H9 (cell line): ENCODE data around the gene STX7. TPM values are rescaled to one million over a fixed set of nuclear protein-coding genes. Genes with fewer than 3 reads are reported as not detected.

Experiments
- DNase-seq: peaks from one replicate; pipeline ENCODE4 v3.0.0-alpha.2; 2017
- H2AFZ ChIP-seq: one replicate; pipeline ENCODE4 v1.6.1; 2013; ENCODE audit warnings: mild to moderate bottlenecking, low read length, control low read depth, moderate library complexity
- H2AK5ac ChIP-seq: 2 replicates; pipeline ENCODE4 v1.6.1; 2013; ENCODE audit warnings: low read length, control low read depth, mixed read lengths; ENCODE audit not compliant: insufficient read length
- H2BK120ac ChIP-seq: one replicate; pipeline ENCODE4 v1.6.1; 2013; ENCODE audit warnings: low read depth, mild to moderate bottlenecking, low read length, control low read depth, inconsistent platforms; ENCODE audit not compliant: poor library complexity, severe bottlenecking
- H2BK12ac ChIP-seq: 2 replicates; pipeline ENCODE4 v1.6.1; 2013; ENCODE audit warnings: low read length, control low read depth, mixed read lengths, low read depth; ENCODE audit not compliant: insufficient read length
- H2BK15ac ChIP-seq: 2 replicates; pipeline ENCODE4 v1.6.1; 2013; ENCODE audit warnings: low read depth, low read length, control low read depth
- H2BK20ac ChIP-seq: one replicate; pipeline ENCODE4 v1.6.1; 2013; ENCODE audit warnings: low read depth, mild to moderate bottlenecking, low read length, control low read depth, inconsistent platforms; ENCODE audit not compliant: poor library complexity, severe bottlenecking
- H2BK5ac ChIP-seq: 2 replicates; pipeline ENCODE4 v1.6.1; 2013; ENCODE audit warnings: low read length, control low read depth, mixed read lengths; ENCODE audit not compliant: insufficient read length
- H3K14ac ChIP-seq: 2 replicates; pipeline ENCODE4 v1.6.1; 2013; ENCODE audit warnings: low read length, control low read depth; ENCODE audit not compliant: insufficient read depth
- H3K18ac ChIP-seq: 2 replicates; pipeline ENCODE4 v1.6.1; 2013; ENCODE audit warnings: low read depth, mild to moderate bottlenecking, mixed read lengths, low read length, control low read depth; ENCODE audit not compliant: insufficient read length
- H3K23ac ChIP-seq: 2 replicates; pipeline ENCODE4 v1.6.1; 2013; ENCODE audit warnings: low read length, control low read depth, mixed read lengths, low read depth; ENCODE audit not compliant: insufficient read length
- H3K23me2 ChIP-seq: 2 replicates; pipeline ENCODE4 v1.6.1; 2013; ENCODE audit warnings: low read depth, mild to moderate bottlenecking, mixed read lengths, low read length, control low read depth; ENCODE audit not compliant: insufficient read length, poor library complexity, severe bottlenecking
- H3K27ac ChIP-seq: 2 replicates; pipeline ENCODE4 v1.5.1; 2013; ENCODE audit warnings: low read length, control low read depth, mixed read lengths, low read depth; ENCODE audit not compliant: insufficient read length
- H3K27me3 ChIP-seq: 2 replicates; pipeline ENCODE4 v1.6.1; 2013; ENCODE audit warnings: low read length, control low read depth, inconsistent platforms; ENCODE audit not compliant: insufficient read depth
- H3K4ac ChIP-seq: 2 replicates; pipeline ENCODE4 v1.6.1; 2013; ENCODE audit warnings: low read depth, mild to moderate bottlenecking, control low read depth, inconsistent platforms, low read length, moderate library complexity
- H3K4me1 ChIP-seq: 2 replicates; pipeline ENCODE4 v1.6.1; 2013; ENCODE audit warnings: low read length, control low read depth, inconsistent platforms; ENCODE audit not compliant: insufficient read depth
- H3K4me2 ChIP-seq: 2 replicates; pipeline ENCODE4 v1.6.1; 2013; ENCODE audit warnings: low read length, control low read depth, mixed read lengths; ENCODE audit not compliant: insufficient read length, insufficient read depth
- H3K56ac ChIP-seq: 2 replicates; pipeline ENCODE4 v1.6.1; 2013; ENCODE audit warnings: low read depth, mild to moderate bottlenecking, mixed read lengths, low read length, control low read depth; ENCODE audit not compliant: insufficient read length
- H3K79me1 ChIP-seq: 2 replicates; pipeline ENCODE4 v1.6.1; 2013; ENCODE audit warnings: low read depth, mild to moderate bottlenecking, moderate library complexity, low read length, control low read depth, inconsistent platforms; ENCODE audit not compliant: insufficient read depth, poor library complexity, severe bottlenecking
- H3K79me2 ChIP-seq: 2 replicates; pipeline ENCODE4 v1.6.1; 2013; ENCODE audit warnings: low read length, control low read depth, inconsistent platforms; ENCODE audit not compliant: insufficient read depth
- H3K9ac ChIP-seq: 2 replicates; pipeline ENCODE4 v1.6.1; 2013; ENCODE audit warnings: low read length, control low read depth, mixed read lengths; ENCODE audit not compliant: insufficient read length; ENCODE audit errors: extremely low read depth
- H3K9me3 ChIP-seq: one replicate; pipeline ENCODE4 v1.6.1; 2013; ENCODE audit warnings: low read depth, low read length, inconsistent platforms; ENCODE audit not compliant: control insufficient read depth
- H3T11ph ChIP-seq: one replicate; pipeline ENCODE4 v1.6.1; 2013; ENCODE audit warnings: mild to moderate bottlenecking, low read length, control low read depth, inconsistent platforms
- H4K20me1 ChIP-seq: one replicate; pipeline ENCODE4 v1.6.1; 2013; ENCODE audit not compliant: control insufficient read depth, insufficient read length, insufficient read depth
- H4K5ac ChIP-seq: 2 replicates; pipeline ENCODE4 v1.6.1; 2013; ENCODE audit warnings: low read depth, mild to moderate bottlenecking, mixed read lengths, low read length, control low read depth; ENCODE audit not compliant: insufficient read length
- H4K8ac ChIP-seq: replicated peaks from 2 replicates; pipeline ENCODE4 v1.6.1; 2013; ENCODE audit warnings: low read length, control low read depth, mixed read lengths, low read depth; ENCODE audit not compliant: insufficient read length
- H4K91ac ChIP-seq: 2 replicates; pipeline ENCODE4 v1.6.1; 2013; ENCODE audit warnings: low read depth, mild to moderate bottlenecking, moderate library complexity, mixed read lengths, low read length, control low read depth; ENCODE audit not compliant: insufficient read length
- H3K27ac Mint-ChIP-seq, 3 experiments: 2 replicates in 2 of 3; 3 replicates in 1 of 3; pipeline ENCODE4 v1.8.0; 2020 to 2021; ENCODE audit warnings: mixed read lengths in 3 of 3, mild to moderate bottlenecking in 1 of 3, moderate library complexity in 1 of 3
- H3K27me3 Mint-ChIP-seq: 2 replicates; pipeline ENCODE4 v1.8.0; 2021; ENCODE audit warnings: low read depth, mild to moderate bottlenecking, moderate library complexity, mixed read lengths
- H3K36me3 Mint-ChIP-seq, 3 experiments: 2 replicates in 2 of 3; 3 replicates in 1 of 3; pipeline ENCODE4 v1.8.0; 2020 to 2021; ENCODE audit warnings: low read depth in 3 of 3, mixed read lengths in 3 of 3; ENCODE audit not compliant: insufficient read depth in 1 of 3
- H3K4me1 Mint-ChIP-seq, 2 experiments: 2 replicates each; pipeline ENCODE4 v1.8.0; 2020; ENCODE audit warnings: mixed read lengths in 2 of 2
- H3K4me3 Mint-ChIP-seq, 2 experiments: 2 replicates in 1 of 2; 3 replicates in 1 of 2; pipeline ENCODE4 v1.8.0; 2020 to 2021; ENCODE audit warnings: mild to moderate bottlenecking in 2 of 2, mixed read lengths in 2 of 2, moderate library complexity in 1 of 2
- H3K9me3 Mint-ChIP-seq, 2 experiments: 2 replicates in 1 of 2; 3 replicates in 1 of 2; pipeline ENCODE4 v1.8.0; 2020; ENCODE audit warnings: mild to moderate bottlenecking in 2 of 2, mixed read lengths in 2 of 2, moderate library complexity in 1 of 2
- WGBS: extraction: QIAGEN DNeasy Blood & Tissue Kit; methylation state at CpG from one replicate; pipeline ENCODE4 v1.1.7; 2013; ENCODE audit warnings: missing lambda C conversion rate, low lambda C conversion rate, mixed read lengths; ENCODE audit not compliant: insufficient read length; ENCODE audit errors: extremely low coverage; 5-methylcytosine and 5-hydroxymethylcytosine counted together
- total RNA-seq: library from RNA; stranded (reverse); gene quantifications from 2 replicates; pipeline ENCODE4 v1.2.1, GENCODE V29; 2021
- TF ChIP-seq, protein P1 (sequence below): fragments of 200-600 bp; sonication (generic); conservative IDR thresholded peaks from 3 replicates; pipeline ENCODE4 v1.8.0; 2021; ENCODE audit warnings: antibody characterized with exemption, mild to moderate bottlenecking

STX7 gene
- total RNA-seq, 1 experiment from 2014 or later, result 30.0 TPM

- Histone ChIP-seq H3K23ac (no peak overlapping the region), H2BK12ac (no peak overlapping the region), H3K9me3 (no peaks in the 10 kb centered on the region), H2BK15ac (no peak overlapping the region), H3K27me3 (no peaks in the 10 kb centered on the region), H3K18ac (no peak overlapping the region), H2AFZ (no peak overlapping the region), H4K5ac (no peak overlapping the region), H3K4ac (no peak overlapping the region), H2BK20ac (no peak overlapping the region), H3K4me2 (no peak overlapping the region), H2BK120ac (no peak overlapping the region), H3K56ac (no peak overlapping the region), H2AK5ac (no peak overlapping the region), H4K91ac (no peak overlapping the region), H2BK5ac (no peak overlapping the region), H3K27ac (no peak overlapping the region), H3K14ac (no peak overlapping the region), H3K23me2 (no peaks in the 10 kb centered on the region), H3K4me1 (peaks cover 9% of the 10 kb centered on the region; the same call in 1 of the 2 replicates), H4K20me1 (no peaks in the 10 kb centered on the region), H3K9ac (no peak overlapping the region), H3K79me1 (no peaks in the 10 kb centered on the region), H3T11ph (no peak overlapping the region), H4K8ac (no peak overlapping the region), H3K79me2 (no peaks in the 10 kb centered on the region)
- TF ChIP-seq, protein P1, sequence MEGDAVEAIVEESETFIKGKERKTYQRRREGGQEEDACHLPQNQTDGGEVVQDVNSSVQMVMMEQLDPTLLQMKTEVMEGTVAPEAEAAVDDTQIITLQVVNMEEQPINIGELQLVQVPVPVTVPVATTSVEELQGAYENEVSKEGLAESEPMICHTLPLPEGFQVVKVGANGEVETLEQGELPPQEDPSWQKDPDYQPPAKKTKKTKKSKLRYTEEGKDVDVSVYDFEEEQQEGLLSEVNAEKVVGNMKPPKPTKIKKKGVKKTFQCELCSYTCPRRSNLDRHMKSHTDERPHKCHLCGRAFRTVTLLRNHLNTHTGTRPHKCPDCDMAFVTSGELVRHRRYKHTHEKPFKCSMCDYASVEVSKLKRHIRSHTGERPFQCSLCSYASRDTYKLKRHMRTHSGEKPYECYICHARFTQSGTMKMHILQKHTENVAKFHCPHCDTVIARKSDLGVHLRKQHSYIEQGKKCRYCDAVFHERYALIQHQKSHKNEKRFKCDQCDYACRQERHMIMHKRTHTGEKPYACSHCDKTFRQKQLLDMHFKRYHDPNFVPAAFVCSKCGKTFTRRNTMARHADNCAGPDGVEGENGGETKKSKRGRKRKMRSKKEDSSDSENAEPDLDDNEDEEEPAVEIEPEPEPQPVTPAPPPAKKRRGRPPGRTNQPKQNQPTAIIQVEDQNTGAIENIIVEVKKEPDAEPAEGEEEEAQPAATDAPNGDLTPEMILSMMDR, result no peak
- H3K27me3 Mint-ChIP-seq, result no peaks in the 10 kb centered on the region
- no peak overlapping the region for H3K4me3 Mint-ChIP-seq
- DNase-seq, result no peak
- H3K27ac Mint-ChIP-seq, result no peak overlapping the region
- no peaks in the 10 kb centered on the region for H3K9me3 Mint-ChIP-seq
- WGBS, result no CpG with 5 or more reads among the region's 4 CpGs
- peaks cover 21 to 25% of the 10 kb centered on the region in 2 experiments for H3K4me1 Mint-ChIP-seq
- H3K36me3 Mint-ChIP-seq, result no peaks in the 10 kb centered on the region
Measured at GRCh38 chr6:132551214-132551613, 38.3 kb upstream of the STX7 start.
